GM19395 (cell line): Measurements from ENCODE around the gene PTPN3.

Experiments
- ATAC-seq: cut with Tn5 transposase; IDR thresholded peaks from one replicate; pipeline ENCODE4 v1.9.1; 2021; ENCODE audit warnings: mild to moderate bottlenecking, moderate library complexity; ENCODE audit not compliant: unreplicated experiment

PTPN3 gene

DNA sequence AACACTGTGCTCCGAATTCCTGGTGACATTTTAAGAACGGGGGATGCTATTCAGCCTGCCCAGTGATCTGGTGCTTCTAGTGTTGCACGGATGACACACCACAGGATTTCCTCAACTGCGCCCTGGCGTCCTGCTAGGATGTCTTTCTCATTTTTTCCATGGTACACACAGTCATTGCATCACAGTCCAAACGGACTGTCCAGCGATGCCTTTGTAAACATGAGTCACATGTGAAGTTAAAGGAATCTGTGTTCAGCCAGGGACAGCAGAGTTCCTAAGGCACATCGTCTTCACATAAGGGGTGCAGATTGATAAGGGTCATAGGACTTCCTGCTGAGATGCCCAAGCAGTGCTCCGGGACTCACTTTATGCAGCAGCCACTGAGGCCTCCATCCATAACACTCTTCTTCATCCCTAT is 9.3 kb upstream of the PTPN3 start:
- no peak for ATAC-seq

DNA sequence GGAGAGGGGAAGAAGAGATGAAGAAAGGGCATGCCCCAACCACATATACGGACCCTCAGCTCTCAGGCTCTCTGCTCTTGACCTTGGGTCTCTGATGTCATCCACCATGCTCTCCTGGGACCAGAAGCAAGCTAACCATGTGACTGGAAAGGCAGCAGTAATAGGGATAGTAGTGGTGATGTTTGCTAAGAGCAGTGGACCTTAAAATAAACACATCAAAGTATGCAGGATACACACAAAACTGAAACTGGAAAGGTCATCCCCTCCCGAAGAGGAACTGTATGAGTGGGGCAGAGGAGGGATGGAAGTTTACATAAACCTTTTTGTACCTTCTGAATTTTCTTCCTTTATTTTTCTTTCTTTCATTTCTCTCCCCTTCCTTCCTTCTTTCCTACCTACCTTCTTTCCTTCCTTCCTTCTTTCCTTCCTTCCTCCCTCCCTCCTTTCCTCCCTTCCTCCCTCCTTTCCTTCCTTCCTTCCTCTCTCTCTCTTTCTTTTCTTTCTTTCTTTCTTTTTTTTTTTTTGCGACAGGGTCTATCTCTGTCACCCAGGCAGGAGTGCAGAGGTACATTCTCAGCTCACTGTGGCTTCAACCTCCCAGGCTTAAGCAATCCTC is 8.1 kb upstream of the PTPN3 start:
- ATAC-seq = peak; percentile 44

DNA sequence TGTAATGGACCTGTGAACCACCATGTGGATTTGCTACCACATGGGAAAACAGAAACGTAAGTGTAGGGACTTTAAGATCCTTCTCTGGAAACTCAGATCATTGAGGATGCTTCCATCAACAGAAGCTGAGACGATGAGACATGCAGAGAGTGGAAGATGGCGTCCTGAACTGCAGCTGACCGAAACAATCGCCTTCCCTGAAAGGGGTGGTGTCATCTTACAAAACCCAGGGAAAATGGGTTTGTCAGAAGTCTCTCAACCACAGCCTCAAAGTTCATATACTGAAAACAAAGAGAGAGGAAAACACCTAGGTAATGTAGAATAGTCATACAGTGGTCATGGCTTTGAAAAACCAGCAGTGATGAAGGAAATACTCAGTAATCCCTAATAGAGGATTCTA is 6.6 kb upstream of the PTPN3 start:
- ATAC-seq = no peak

DNA sequence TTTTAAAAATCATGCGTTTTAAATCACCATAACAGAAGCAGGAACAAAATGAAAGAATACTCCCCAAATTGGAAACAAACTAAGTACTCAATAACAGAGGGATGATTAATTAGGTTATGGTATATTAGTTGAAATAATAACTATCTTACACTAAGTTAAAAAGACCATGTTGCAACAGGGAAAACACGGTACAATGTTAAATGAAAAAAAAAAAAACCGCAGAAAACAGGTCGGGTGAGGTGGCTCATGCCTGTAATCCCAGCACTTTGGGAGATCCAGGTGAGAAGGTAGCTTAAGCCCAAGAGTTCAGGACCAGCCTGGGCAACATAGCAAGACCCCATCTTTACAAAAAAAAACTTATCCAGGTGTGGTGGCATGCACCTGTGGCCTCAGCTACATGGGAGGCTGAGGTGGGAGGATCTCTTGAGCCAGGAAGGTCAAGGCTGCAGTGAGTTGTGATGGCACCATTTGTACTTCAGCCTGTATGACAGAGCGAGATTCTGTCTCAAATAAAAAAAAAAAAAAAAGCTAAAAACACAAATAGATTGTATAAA is 2.4 kb upstream of the PTPN3 start:
- ATAC-seq = no peak

DNA sequence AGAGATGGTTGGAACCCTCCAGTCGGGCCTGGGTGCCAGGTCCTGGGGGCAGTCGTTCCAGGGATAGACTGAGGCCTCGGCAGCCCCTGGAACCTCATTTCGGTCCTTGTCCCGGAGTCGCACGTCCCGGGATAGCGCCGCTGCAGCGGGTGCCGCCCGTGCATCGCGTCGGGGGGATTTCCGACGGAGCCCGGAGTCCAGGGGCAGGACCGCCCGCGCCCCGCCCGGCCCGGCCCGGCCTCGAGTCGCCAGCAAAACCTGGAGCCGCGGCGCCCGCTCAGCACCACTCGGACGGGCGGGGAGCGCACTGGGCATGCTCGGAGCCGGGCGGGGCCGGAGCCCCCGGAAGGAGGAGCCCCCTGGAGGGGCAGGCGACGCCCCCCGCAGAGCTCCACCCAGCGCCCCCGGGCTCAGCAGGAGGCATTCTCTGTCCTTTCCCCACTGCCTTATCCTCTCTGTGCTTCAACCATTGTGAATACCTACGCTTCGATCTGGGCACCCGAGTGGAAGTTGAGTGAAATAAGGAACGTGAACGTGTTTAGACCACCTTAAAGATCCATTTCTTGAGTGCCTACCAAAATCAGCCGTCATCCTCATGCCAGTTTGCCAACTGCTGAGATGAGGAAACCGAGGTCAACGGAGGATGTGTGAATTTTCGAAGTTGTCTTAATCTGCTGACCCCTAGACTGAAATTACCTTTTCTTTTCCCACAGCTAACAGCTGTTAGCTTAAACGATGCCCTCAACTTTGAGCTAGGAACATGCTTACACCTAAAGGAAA is 1.7 kb upstream of the PTPN3 start:
- ATAC-seq = no peak

DNA sequence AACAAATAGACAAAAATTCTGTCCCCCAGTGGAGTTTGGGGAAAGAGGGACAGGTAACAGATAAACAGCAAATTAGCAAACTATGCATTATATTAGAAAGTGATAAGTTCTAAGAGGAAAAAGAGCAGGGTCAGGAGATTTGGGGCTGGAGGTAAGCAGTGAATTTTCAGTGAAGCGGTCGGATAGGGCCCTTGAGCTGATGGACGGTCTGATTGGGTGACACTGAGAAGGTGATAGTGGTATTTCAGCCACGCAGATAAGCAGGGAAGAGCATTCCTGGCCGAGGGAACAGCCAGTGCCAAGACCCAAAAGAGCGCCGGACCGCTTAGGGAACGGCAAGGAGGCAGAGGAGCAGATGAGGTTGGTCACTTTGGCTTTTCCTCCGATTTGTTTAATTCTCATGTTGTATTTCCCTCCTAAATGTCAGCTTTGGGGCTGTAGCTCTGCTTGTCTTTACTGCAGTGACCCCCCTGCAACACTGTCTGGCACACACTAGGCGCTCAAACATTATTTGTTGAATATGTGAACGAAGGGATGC is 1.1 kb upstream of the PTPN3 start:
- ATAC-seq = no peak

DNA sequence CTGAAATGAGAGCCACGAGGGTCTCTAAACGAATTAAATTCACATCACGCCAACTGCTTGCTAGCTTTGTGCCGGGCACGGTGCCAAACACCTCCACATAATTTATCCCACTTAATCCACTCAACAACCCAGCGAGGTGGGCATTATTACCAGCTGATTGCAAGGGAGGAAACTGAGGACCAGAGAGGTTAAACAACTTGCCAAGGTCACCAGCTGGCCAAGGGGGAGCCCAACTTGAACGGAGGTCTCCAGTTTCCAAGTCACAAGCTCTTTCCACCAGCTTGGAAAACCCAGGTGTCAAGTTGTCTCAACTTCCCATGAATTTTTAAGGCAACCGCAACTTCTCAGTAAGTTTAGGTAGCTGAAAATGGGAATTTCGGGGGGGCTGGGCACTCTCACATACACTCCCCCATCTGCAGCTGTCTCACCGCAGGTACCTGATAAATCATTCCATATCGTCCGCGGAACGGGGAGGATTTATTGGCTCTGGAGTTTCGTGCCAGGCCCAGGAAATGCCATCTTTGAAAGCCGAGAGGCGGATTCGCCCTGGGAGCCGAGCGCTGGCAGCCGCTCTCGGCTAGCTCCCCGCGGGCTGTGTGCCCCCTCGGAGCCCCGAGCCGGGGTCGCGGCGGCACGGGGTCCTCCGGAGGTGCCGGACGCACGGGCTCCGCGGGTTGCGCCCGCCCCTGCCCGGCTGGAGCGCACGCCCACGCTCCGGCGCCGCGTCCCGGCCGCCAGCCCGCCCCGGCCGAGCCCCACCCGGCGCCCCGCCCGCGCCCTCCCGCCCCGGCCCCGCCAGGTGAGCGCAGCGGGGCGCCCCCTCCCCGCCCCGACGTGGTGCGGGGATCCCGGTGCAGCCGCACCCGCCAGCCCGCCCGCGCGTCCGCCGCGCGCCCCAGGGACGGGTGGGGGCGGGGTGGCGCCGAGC is 617 bp downstream of the PTPN3 start:
- no peak for ATAC-seq

DNA sequence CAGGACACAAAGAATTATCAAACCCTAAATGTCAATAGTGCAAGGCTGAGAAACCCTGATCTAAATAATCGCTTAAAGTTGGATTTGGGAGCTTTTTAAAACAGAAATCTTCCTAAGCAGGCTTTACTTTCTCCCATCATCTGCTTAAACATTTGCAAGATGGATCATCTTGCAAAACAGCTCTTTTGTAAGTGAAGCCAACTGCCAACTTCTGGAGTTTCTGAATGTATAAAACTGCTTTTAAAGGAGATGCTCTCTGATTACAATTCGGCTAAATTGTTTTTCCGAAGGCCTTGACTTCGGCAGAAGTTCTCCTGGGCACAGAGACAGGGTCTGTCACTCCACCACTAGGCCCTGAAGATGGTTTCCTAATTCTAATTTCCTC is 1.3 kb downstream of the PTPN3 start:
- ATAC-seq = no peak

DNA sequence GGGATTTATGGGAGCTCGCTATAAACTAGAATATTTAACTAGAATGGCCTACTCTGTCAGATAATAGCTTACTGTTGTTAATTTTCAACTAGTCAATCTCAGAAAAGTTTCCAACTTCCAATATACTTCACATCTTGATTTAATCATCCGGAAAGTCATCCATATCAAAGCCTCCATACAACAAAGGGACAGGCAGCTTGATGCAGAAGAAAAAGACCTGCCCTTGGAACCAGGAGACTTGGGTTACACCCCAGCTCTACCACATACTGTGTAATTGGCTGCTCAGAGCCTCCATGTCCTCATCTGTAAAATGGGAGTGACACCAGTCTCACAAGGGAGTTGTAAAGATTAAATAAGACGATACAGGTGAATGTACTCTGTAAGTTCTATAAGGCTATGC is 1.9 kb downstream of the PTPN3 start:
- no peak for ATAC-seq

DNA sequence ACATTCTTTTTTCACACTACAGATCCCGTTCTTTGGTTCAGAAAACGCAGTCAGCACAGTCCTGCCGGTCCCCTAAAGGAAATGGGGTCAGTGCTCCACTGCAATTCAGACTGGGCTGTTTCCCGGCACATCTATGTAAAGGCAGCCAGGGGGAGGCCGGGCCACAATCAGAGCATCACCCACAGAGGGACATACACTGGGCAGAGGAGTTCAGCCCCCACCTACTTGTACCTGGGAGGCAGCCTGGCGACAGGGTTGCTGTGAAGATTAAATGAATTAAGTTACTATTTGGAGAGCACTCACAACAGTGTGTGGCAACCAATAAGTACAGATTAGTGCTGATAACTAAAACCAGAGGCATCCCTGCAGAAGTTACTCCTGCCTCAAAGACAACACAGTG is 4.5 kb downstream of the PTPN3 start:
- ATAC-seq = no peak

DNA sequence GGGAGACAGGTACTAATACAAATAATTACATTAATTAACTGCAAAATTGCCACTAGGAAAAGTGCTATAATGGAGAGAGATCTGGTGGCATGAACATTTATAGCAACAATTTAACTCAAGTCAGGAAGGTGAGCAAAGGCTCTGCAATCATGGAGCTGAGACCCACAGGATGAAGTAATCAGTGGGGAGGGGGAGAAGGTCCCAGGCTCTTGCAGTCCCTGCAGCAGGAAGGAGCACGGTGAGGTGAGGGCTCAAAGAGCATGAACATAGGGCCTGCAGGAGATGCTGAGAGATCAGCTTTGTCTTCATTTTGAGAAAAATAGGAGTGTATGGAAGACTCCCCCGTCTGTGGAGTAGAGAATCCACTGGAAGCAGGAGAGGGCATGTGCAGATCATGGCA is 6.5 kb downstream of the PTPN3 start:
- no peak for ATAC-seq

DNA sequence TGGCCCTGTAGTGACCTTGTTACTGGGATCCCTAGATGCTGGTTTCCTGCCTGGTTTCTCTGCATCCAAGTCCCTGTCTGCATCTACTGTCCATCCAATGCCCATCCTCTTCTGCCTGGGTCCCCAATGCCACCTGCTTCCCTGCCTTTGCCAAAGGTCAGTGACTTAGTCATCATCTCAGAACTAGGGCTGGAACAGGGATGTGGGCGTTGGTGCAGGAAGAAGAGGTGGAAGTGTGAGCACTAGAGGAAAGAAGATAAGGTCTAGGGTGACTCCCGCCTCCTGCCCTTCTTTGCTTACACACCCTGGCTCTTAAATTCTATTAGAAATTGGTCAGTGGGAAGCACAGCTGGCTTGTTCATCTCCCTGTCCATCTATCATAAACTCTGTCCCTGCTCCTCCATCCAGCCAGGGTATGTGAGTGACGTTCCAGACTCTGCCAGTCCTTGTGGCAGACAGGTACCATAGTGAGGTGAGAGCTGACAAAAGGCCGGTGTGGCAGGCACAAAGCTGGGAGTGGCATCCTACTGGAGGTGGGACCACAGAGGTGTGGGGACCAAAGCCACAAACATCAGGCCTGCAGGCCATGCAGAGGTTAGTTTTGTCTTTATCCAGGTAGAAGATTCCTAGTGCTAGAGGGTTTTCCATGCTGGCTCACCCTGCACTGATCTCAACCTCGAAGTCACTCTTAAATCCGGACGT is 9.2 kb downstream of the PTPN3 start:
- ATAC-seq = no peak

DNA sequence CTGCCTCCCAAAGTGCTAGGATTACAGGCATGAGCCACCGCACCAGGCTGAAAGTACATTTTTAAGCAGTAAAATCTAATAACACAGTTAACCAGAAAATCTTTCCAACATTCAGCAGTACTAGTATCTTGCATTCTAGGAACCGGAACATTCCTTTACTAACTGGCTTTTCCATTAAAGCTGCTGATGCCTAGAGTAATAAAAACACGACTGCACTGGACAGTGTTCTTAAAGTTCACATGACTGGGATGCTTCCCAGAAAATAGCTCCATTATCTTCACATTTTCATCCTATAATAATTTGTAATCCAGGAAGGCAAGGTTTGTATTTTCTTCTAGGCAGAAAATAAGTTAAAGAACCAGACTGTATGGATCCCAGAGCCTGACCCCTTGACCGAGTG is 9.8 kb downstream of the PTPN3 start:
- no peak for ATAC-seq

DNA sequence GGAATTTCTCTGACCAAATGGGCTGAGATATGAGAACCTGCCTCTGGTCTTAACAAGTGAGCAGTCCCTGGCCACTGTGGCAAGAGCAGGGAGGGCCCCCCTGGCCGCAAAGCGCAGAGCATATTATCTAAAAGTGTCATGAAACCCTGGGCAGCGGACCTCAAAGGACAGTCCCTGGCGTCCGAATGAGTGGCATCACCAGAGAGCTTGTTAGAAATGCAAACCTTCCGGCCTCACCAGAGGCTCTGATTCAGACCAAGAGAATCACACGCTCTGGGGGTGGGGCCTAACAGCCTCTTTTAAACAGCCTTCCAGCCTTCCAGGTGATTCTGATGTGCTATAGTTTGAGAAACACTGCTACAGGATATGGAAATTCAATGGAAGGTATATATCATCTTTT is 10.9 kb downstream of the PTPN3 start:
- ATAC-seq = no peak

DNA sequence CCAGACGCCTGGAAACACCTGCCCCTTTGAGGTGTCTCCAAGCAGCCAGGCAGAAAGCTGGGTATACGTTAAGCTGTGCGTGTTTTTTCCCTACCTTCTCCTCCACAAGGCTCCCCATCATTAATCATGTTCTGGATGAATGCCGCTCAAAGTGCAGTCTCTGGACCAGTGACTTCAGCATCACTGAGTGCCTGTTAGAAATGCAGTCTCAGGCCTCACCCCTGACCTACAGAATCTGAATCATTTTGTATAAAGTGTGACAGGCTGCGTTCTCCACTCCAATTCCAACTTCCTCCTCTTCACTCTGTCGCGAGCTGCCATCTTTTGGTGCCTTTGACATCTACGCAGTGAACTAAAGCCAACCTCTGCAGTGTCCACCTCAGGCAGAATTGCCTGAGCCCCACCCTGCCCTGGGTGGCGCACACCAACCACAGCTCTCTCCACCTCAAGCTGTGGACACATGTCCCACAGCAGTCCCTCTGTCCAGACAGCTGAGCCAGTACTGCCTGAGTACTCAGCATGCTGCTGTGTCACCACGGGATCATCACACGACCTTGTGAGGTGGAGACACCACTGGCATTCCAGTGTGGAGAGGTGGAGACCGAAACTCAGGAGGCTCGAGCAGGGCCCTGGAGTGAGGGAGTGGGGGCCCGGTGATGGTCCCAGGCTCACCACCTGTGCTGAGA is 14.2 kb downstream of the PTPN3 start:
- no peak for ATAC-seq

DNA sequence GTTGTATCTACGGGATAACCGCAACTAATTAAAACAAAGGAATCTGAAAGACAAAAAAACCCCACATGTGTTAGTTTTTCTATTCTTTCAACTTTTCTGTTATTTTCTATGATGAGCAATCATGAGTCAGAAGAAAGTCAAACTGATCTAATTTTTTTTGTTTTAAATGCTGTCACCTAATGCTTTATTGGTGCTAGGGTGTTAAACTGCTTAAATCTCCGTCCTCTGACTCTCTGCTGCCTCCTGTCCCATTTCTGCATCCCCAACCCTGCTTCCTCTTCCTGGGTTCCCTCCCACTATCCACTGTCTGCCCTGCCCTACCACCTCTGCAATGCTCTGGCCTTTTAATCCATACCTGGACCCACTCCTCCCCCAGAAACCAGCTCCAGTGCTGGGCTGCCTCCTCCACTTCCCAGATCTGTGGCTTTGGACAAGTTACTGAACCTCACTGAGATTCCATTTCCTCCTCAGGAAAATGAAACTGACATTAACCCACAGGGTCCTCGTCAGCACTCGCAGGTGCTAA is 15.7 kb downstream of the PTPN3 start:
- ATAC-seq = no peak

DNA sequence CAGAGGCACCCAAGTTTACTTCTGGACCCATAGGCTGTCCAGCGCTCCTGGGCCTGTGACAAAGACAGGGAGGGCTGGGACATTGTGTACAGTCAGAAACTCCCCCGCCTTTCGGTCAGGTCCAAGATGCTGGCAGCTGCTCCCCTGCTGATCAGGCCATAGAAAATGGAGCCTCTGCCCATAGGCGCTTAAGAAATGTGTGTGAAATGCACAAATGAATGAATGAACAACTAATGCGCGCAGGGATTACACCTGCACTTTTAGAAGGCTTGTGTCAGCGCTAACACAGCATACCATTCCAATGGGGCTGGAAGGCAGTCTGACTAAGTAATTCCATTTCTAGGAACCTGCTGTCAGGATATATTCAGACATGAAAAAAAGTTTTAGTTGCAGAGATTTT is 16.3 kb downstream of the PTPN3 start:
- no peak for ATAC-seq

DNA sequence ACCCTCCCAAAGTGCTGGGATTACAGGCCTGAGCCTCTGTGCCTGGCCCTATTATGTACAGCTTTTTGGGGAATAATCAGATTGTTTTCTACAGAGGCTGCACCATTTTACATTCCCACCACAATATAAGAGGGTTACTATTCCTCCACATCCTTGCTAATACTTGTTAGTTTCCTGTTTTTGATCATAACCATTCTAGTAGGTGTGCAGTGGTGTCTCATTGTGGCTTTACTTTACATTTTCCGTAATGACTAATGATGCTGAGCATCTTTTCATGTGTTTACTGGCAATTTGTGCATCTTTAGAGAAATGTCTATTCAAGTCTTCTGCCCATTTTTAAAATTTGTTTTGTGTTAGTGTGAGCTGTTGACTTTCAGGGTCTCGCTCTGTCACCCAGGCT is 18.3 kb downstream of the PTPN3 start:
- ATAC-seq = no peak

DNA sequence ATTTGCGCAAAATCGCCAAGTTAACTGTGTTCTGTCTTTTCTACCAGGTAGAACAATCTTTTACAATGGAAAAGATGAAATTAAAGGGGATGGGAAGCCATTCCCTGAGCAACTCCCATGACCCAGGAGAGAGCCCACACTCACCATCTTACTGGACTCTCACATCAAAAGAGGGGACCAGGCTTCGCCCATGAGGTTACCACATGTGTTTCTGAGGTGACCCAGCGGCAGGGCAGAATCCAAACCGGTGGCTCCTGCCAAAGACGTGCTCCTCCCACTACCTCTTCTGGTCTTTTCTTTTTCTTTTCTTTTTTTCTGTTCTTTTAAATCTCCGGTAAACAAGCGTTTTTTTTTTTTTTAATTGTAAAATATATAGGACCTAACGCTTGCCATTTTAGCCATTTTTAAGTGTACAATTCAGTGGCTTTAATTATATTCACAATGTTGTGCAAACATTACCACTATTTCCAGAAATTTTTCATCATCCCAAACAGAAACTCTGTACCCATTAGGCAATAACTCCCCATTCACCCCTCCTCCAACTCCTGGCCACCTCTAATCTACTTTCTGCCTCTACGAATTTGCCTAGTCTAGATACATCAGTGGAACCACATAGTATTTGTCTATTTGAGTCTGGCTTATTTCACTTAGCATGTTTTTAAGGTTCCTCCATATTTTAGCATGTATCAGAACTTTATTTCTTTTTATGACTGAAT is 19.3 kb downstream of the PTPN3 start:
- no peak for ATAC-seq
